Fibroblast of skin of scalp (primary cell): Measurements from ENCODE around the gene LHFPL6.
A peak's percentile ranks its signal among the peaks of the same experiment; 100 is the strongest.

Experiments used
- DNase-seq: peaks from one replicate; pipeline ENCODE4 v3.0.0-alpha.2; 2013

The LHFPL6 gene

GRCh38 chr13:39410096-39410901 is 192.7 kb downstream of the LHFPL6 start:
- peak; percentile 92 for DNase-seq

- no peak for DNase-seq
These were observed 194.5 kb downstream of the LHFPL6 start for GRCh38 chr13:39408512-39408911.

- no peak for DNase-seq
These were observed 195.2 kb downstream of the LHFPL6 start for GRCh38 chr13:39407786-39408185.

- no peak for DNase-seq
These were observed 195.9 kb downstream of the LHFPL6 start for GRCh38 chr13:39407138-39407537.

- DNase-seq, result no peak
These were observed 196.3 kb downstream of the LHFPL6 start for GRCh38 chr13:39406688-39407087.

- no peak for DNase-seq
These were observed 197.3 kb downstream of the LHFPL6 start for GRCh38 chr13:39405596-39406205.

GRCh38 chr13:39405107-39405506 is 197.9 kb downstream of the LHFPL6 start:
- DNase-seq, result no peak

GRCh38 chr13:39403106-39403505 is 199.9 kb downstream of the LHFPL6 start:
- DNase-seq, result no peak

- no peak for DNase-seq
These were observed 200.6 kb downstream of the LHFPL6 start for GRCh38 chr13:39402221-39402970.

GRCh38 chr13:39401756-39402155 is 201.2 kb downstream of the LHFPL6 start:
- no peak for DNase-seq

GRCh38 chr13:39401046-39401705 is 201.8 kb downstream of the LHFPL6 start:
- peak; percentile 31 for DNase-seq

GRCh38 chr13:39399102-39399501 is 203.9 kb downstream of the LHFPL6 start:
- no peak for DNase-seq

GRCh38 chr13:39397896-39398265 is 205.1 kb downstream of the LHFPL6 start:
- no peak for DNase-seq

- no peak for DNase-seq
These were observed 205.6 kb downstream of the LHFPL6 start for GRCh38 chr13:39397226-39397895.

GRCh38 chr13:39394796-39395678 is 208.0 kb downstream of the LHFPL6 start:
- no peak for DNase-seq

- DNase-seq, result no peak
These were observed 211.2 kb downstream of the LHFPL6 start for GRCh38 chr13:39391761-39392160.

GRCh38 chr13:39389013-39389412 is 214.0 kb downstream of the LHFPL6 start:
- DNase-seq, result no peak

GRCh38 chr13:39385621-39386231 is 217.3 kb downstream of the LHFPL6 start:
- DNase-seq, result peak; percentile 52

GRCh38 chr13:39385154-39385553 is 217.8 kb downstream of the LHFPL6 start:
- no peak for DNase-seq

GRCh38 chr13:39381456-39381855 is 221.5 kb downstream of the LHFPL6 start:
- DNase-seq, result no peak
